HG03469 (cell line): Measurements from ENCODE around the gene TRIM15.

Source experiments
- ATAC-seq: cut with Tn5 transposase; IDR thresholded peaks from one replicate; pipeline ENCODE4 v1.9.1; 2021; ENCODE audit warnings: mild to moderate bottlenecking, moderate library complexity, moderate number of reproducible peaks; ENCODE audit not compliant: unreplicated experiment

Gene TRIM15

GRCh38 chr6:30194797-30195690, 31.7 kb downstream of the TRIM15 start:
- no peak for ATAC-seq

GRCh38 chr6:30195951-30196350, 32.6 kb downstream of the TRIM15 start:
- no peak for ATAC-seq

GRCh38 chr6:30196376-30196775, 33.0 kb downstream of the TRIM15 start:
- no peak for ATAC-seq

- ATAC-seq: no peak
Measured at GRCh38 chr6:30198166-30199084, 35.1 kb downstream of the TRIM15 start.

- no peak for ATAC-seq
Measured at GRCh38 chr6:30200551-30201281, 37.4 kb downstream of the TRIM15 start.

GRCh38 chr6:30202366-30202765, 39.0 kb downstream of the TRIM15 start:
- ATAC-seq: no peak

- ATAC-seq: no peak
Measured at GRCh38 chr6:30204116-30204515, 40.8 kb downstream of the TRIM15 start.

- ATAC-seq: no peak
Measured at GRCh38 chr6:30206152-30206551, 42.8 kb downstream of the TRIM15 start.

- ATAC-seq: no peak
Measured at GRCh38 chr6:30206799-30207618, 43.7 kb downstream of the TRIM15 start.

GRCh38 chr6:30207619-30208295, 44.4 kb downstream of the TRIM15 start:
- ATAC-seq: no peak

GRCh38 chr6:30211306-30211705, 48.0 kb downstream of the TRIM15 start:
- ATAC-seq: no peak

GRCh38 chr6:30211899-30212298, 48.6 kb downstream of the TRIM15 start:
- ATAC-seq: no peak

- peak; percentile 61 for ATAC-seq
Measured at GRCh38 chr6:30212865-30213666, 49.7 kb downstream of the TRIM15 start, which contains the start of gene TRIM26. Gene TRIM26, minus strand, starts transcription at chr6:30213406. Its CDS starts 14,303 bp downstream, at chr6:30199103.

- no peak for ATAC-seq
Measured at GRCh38 chr6:30213667-30213956, 50.3 kb downstream of the TRIM15 start.

- ATAC-seq: no peak
Measured at GRCh38 chr6:30213957-30214656, 50.8 kb downstream of the TRIM15 start.

- ATAC-seq: no peak
Measured at GRCh38 chr6:30214657-30214982, 51.3 kb downstream of the TRIM15 start.

GRCh38 chr6:30216096-30216495, 52.8 kb downstream of the TRIM15 start:
- no peak for ATAC-seq

- no peak for ATAC-seq
Measured at GRCh38 chr6:30219244-30219643, 55.9 kb downstream of the TRIM15 start.
